GM23338 (cell line): ENCODE results near the gene KIF18B. TPM values are rescaled to one million over a fixed set of nuclear protein-coding genes. Genes with fewer than 3 reads are reported as not detected.

Source experiments
- ATAC-seq: fragments of 200-7000 bp; cut with Tn5 transposase; 3 replicates; pipeline ENCODE4 v1.9.1; 2020
- DNase-seq: peaks from one replicate; pipeline ENCODE4 v3.0.0-alpha.2; 2015; ENCODE audit warnings: low spot score
- H2AFZ ChIP-seq: fragments of 200-600 bp; sonication (generic); 2 replicates; pipeline ENCODE4 v1.8.0; 2016; ENCODE audit warnings: antibody characterized with exemption, mild to moderate bottlenecking, moderate library complexity
- H3F3A ChIP-seq: fragments of 200-600 bp; sonication (generic); replicated peaks from 2 replicates; pipeline ENCODE4 v1.8.0; 2017; ENCODE audit warnings: antibody characterized with exemption, mixed run types, low read depth
- H3K27ac ChIP-seq: fragments of 200-600 bp; sonication (generic); 2 replicates; pipeline ENCODE4 v1.6.1; 2016; ENCODE audit warnings: low read depth
- H3K27me3 ChIP-seq: fragments of 200-600 bp; sonication (generic); 2 replicates; pipeline ENCODE4 v1.8.0; 2016; ENCODE audit warnings: mild to moderate bottlenecking, mixed run types, moderate library complexity; ENCODE audit not compliant: insufficient read depth
- H3K36me3 ChIP-seq: fragments of 200-600 bp; sonication (generic); 2 replicates; pipeline ENCODE4 v1.8.0; 2016; ENCODE audit warnings: mild to moderate bottlenecking; ENCODE audit not compliant: insufficient read depth
- H3K4me1 ChIP-seq: fragments of 200-600 bp; sonication (generic); 2 replicates; pipeline ENCODE4 v1.8.0; 2016; ENCODE audit warnings: mild to moderate bottlenecking, moderate library complexity; ENCODE audit not compliant: insufficient read depth
- H3K4me2 ChIP-seq: fragments of 200-600 bp; sonication (generic); 2 replicates; pipeline ENCODE4 v1.7.1; 2017; ENCODE audit warnings: mixed run types
- H3K4me3 ChIP-seq: fragments of 200-600 bp; sonication (generic); 2 replicates; pipeline ENCODE4 v1.6.1; 2016; ENCODE audit warnings: mixed run types
- H3K79me2 ChIP-seq: fragments of 200-600 bp; sonication (generic); replicated peaks from 2 replicates; pipeline ENCODE4 v1.8.0; 2017; ENCODE audit warnings: mild to moderate bottlenecking; ENCODE audit not compliant: insufficient read depth
- H3K9me2 ChIP-seq: fragments of 200-600 bp; sonication (generic); 2 replicates; pipeline ENCODE4 v1.8.0; 2017; ENCODE audit not compliant: insufficient read depth
- H4K20me1 ChIP-seq: fragments of 200-600 bp; sonication (generic); replicated peaks from 2 replicates; pipeline ENCODE4 v1.8.0; 2017; ENCODE audit warnings: mild to moderate bottlenecking; ENCODE audit not compliant: insufficient read depth
- H3K27ac Mint-ChIP-seq: 2 replicates; pipeline ENCODE4 v1.8.0; 2020; ENCODE audit warnings: inconsistent platforms, mild to moderate bottlenecking, moderate library complexity, mixed read lengths
- H3K27me3 Mint-ChIP-seq: 3 replicates; pipeline ENCODE4 v1.8.0; 2022; ENCODE audit warnings: low read depth, mild to moderate bottlenecking, moderate library complexity, mixed read lengths, inconsistent platforms; ENCODE audit not compliant: insufficient read depth, poor library complexity
- H3K36me3 Mint-ChIP-seq: 3 replicates; pipeline ENCODE4 v1.8.0; 2021; ENCODE audit warnings: low read depth, mild to moderate bottlenecking, inconsistent platforms, moderate library complexity, mixed read lengths
- H3K4me1 Mint-ChIP-seq: 3 replicates; pipeline ENCODE4 v1.8.0; 2020; ENCODE audit warnings: mild to moderate bottlenecking, inconsistent platforms, mixed read lengths
- H3K4me3 Mint-ChIP-seq: 3 replicates; pipeline ENCODE4 v1.8.0; 2021; ENCODE audit warnings: moderate library complexity, mild to moderate bottlenecking, inconsistent platforms, mixed read lengths
- H3K9me3 Mint-ChIP-seq: 3 replicates; pipeline ENCODE4 v1.8.0; 2020; ENCODE audit warnings: moderate library complexity, mild to moderate bottlenecking, inconsistent platforms, mixed read lengths
- CREB1 ChIP-seq: fragments of 250-450 bp; sonication (Bioruptor Pico); IDR thresholded peaks from 2 replicates; pipeline ENCODE4 v1.5.0; 2020; ENCODE audit warnings: low read depth, mild to moderate bottlenecking, moderate library complexity
- ETS1 ChIP-seq: IDR thresholded peaks from 2 replicates; pipeline ENCODE4 v1.6.1; 2016; ENCODE audit warnings: antibody characterized with exemption
- EZH2 ChIP-seq: fragments of 200-600 bp; sonication (generic); IDR thresholded peaks from one replicate; pipeline ENCODE4 v1.8.0; 2017; ENCODE audit warnings: antibody characterized with exemption, mild to moderate bottlenecking, low read depth; ENCODE audit not compliant: unreplicated experiment
- EZH2phosphoT487 ChIP-seq: fragments of 200-600 bp; sonication (generic); IDR thresholded peaks from one replicate; pipeline ENCODE4 v1.8.1; 2018; ENCODE audit warnings: antibody characterized with exemption; ENCODE audit not compliant: unreplicated experiment
- JUNB ChIP-seq: IDR thresholded peaks from one replicate; pipeline ENCODE4 v1.6.1; 2016; ENCODE audit warnings: antibody characterized with exemption; ENCODE audit not compliant: unreplicated experiment
- NANOG ChIP-seq: IDR thresholded peaks from 2 replicates; pipeline ENCODE4 v1.6.1; 2016; ENCODE audit warnings: antibody characterized with exemption, borderline replicate concordance
- POLR2AphosphoS5 ChIP-seq: IDR thresholded peaks from 2 replicates; pipeline ENCODE4 v1.6.1; 2016; ENCODE audit warnings: antibody characterized with exemption, low read depth
- REST ChIP-seq: IDR thresholded peaks from one replicate; pipeline ENCODE4 v1.6.1; 2018; ENCODE audit warnings: antibody characterized with exemption; ENCODE audit not compliant: unreplicated experiment
- STAT1 ChIP-seq: IDR thresholded peaks from one replicate; pipeline ENCODE4 v1.6.1; 2016; ENCODE audit warnings: antibody characterized with exemption; ENCODE audit not compliant: unreplicated experiment
- ZNF114 ChIP-seq: fragments of 250-450 bp; sonication (Bioruptor Pico); IDR thresholded peaks from 2 replicates; pipeline ENCODE4 v1.5.0; 2020; ENCODE audit warnings: mild to moderate bottlenecking, moderate library complexity
- ZNF331 ChIP-seq: fragments of 250-450 bp; sonication (Bioruptor Pico); IDR thresholded peaks from 2 replicates; pipeline ENCODE4 v1.5.0; 2020; ENCODE audit warnings: low read depth, mild to moderate bottlenecking, moderate library complexity
- ZNF462 ChIP-seq: fragments of 250-450 bp; sonication (Bioruptor Pico); IDR thresholded peaks from 2 replicates; pipeline ENCODE4 v1.5.0; 2020; ENCODE audit warnings: mild to moderate bottlenecking, moderate library complexity
- polyA plus RNA-seq: library from polyadenylated mRNA; unstranded; fragments of >200 nt; fragmentation: Nextera tagmentation; extraction: Ambion mirVana; gene quantifications from 2 replicates; pipeline ENCODE4 v1.2.1, GENCODE V29; 2016
- total RNA-seq: library from RNA; depleted of rRNA; stranded (reverse); fragments of >200 nt; shearing (Covaris generic); gene quantifications from 2 replicates; pipeline ENCODE4 v1.2.3, GENCODE V29; 2014
- TF ChIP-seq, protein P1 (sequence below), 2 experiments: fragments of 200-600 bp in 1 of 2; sonication (generic) in 1 of 2; conservative IDR thresholded peaks; 2 replicates each; pipeline versions ENCODE4 v1.5.1 to v1.6.1; 2016 to 2017; ENCODE audit warnings: antibody characterized with exemption in 2 of 2, low read depth in 2 of 2, mild to moderate bottlenecking in 2 of 2, moderate library complexity in 1 of 2

The KIF18B gene
- total and polyA plus RNA-seq, 2 experiments from 2014 or later = 14.1 to 28.4 TPM

DNA sequence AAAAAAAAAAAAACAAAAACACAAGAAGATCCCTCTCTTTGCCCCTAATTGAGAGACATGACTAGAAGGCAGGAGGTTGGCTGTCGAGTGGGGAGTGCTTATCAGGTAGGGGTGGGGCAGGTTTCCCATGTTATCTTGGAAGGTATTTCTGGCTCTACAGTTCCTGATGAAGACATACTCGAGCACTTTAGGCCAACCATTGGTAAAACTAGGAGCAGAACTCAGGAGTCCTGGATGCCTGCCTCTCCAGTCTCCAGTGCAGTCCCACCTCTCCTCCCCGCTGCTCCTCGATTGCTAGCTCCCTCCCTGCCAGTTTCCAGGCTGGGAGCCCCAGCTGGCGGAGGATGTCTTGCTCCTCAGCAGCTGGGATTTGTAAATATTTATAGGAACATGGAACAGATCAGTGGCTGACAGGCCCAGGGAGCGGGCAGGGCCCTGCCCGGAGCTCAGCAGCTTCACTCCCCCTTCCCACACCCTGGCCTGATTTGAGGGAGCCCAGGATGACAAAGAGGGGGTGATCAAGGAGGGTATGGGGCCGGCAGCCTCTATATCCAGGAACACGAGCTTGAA, 31.9 kb upstream of the KIF18B start:
- H2AFZ ChIP-seq = no peak overlapping the region
- Mint-ChIP-seq H3K36me3 (no peaks in the 10 kb centered on the region), H3K27ac (no peak overlapping the region), H3K4me3 (no peak overlapping the region), H3K9me3 (no peaks in the 10 kb centered on the region; the same call in 1 of the 3 replicates), H3K27me3 (peaks cover 8% of the 10 kb centered on the region), H3K4me1 (peaks cover 26% of the 10 kb centered on the region)
- H3K4me2 ChIP-seq = no peak overlapping the region
- H3K27ac ChIP-seq = no peak overlapping the region
- no peaks in the 10 kb centered on the region; the same call in 1 of the 2 replicates for H3K9me2 ChIP-seq
- ATAC-seq = no peak
- no peaks in the 10 kb centered on the region for H3K79me2 ChIP-seq
- no peak for DNase-seq
- no peak overlapping the region for H3K4me3 ChIP-seq
- no peaks in the 10 kb centered on the region for H4K20me1 ChIP-seq
- H3K4me1 ChIP-seq = peaks cover 7% of the 10 kb centered on the region
- no peak for TF ChIP-seq NANOG
- no peak for TF ChIP-seq EZH2
- TF ChIP-seq POLR2AphosphoS5 = no peak
- TF ChIP-seq ETS1 = no peak
- TF ChIP-seq ZNF331 = no peak
- no peak for TF ChIP-seq JUNB
- TF ChIP-seq REST = no peak
- no peak for TF ChIP-seq ZNF114 (CRISPR knock-in tag)
- TF ChIP-seq EZH2phosphoT487 = no peak
- TF ChIP-seq, protein P1, sequence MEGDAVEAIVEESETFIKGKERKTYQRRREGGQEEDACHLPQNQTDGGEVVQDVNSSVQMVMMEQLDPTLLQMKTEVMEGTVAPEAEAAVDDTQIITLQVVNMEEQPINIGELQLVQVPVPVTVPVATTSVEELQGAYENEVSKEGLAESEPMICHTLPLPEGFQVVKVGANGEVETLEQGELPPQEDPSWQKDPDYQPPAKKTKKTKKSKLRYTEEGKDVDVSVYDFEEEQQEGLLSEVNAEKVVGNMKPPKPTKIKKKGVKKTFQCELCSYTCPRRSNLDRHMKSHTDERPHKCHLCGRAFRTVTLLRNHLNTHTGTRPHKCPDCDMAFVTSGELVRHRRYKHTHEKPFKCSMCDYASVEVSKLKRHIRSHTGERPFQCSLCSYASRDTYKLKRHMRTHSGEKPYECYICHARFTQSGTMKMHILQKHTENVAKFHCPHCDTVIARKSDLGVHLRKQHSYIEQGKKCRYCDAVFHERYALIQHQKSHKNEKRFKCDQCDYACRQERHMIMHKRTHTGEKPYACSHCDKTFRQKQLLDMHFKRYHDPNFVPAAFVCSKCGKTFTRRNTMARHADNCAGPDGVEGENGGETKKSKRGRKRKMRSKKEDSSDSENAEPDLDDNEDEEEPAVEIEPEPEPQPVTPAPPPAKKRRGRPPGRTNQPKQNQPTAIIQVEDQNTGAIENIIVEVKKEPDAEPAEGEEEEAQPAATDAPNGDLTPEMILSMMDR (conservative IDR thresholded peaks at IDR 0.05; ENCODE audit: low read depth in 2 of 2) = no peak
- no peak for TF ChIP-seq STAT1
- no peak for TF ChIP-seq ZNF462 (CRISPR knock-in tag)
- no peak for TF ChIP-seq CREB1 (CRISPR knock-in tag)
- no peaks in the 10 kb centered on the region for H3F3A ChIP-seq
- peaks cover 3% of the 10 kb centered on the region; the same call in 1 of the 2 replicates for H3K27me3 ChIP-seq
- no peaks in the 10 kb centered on the region for H3K36me3 ChIP-seq
